GM12874 (cell line): ENCODE data around the gene OGFOD2.

Experiments
- TF ChIP-seq, protein P1 (sequence below): IDR thresholded peaks from 2 replicates; pipeline ENCODE4 v1.5.1; 2011; ENCODE audit warnings: low read depth, mild to moderate bottlenecking, control low read depth, low read length, moderate library complexity; ENCODE audit not compliant: insufficient read depth

The OGFOD2 gene

GRCh38 chr12:122965321-122965751 is 9.7 kb upstream of the OGFOD2 start:
- TF ChIP-seq, protein P1, sequence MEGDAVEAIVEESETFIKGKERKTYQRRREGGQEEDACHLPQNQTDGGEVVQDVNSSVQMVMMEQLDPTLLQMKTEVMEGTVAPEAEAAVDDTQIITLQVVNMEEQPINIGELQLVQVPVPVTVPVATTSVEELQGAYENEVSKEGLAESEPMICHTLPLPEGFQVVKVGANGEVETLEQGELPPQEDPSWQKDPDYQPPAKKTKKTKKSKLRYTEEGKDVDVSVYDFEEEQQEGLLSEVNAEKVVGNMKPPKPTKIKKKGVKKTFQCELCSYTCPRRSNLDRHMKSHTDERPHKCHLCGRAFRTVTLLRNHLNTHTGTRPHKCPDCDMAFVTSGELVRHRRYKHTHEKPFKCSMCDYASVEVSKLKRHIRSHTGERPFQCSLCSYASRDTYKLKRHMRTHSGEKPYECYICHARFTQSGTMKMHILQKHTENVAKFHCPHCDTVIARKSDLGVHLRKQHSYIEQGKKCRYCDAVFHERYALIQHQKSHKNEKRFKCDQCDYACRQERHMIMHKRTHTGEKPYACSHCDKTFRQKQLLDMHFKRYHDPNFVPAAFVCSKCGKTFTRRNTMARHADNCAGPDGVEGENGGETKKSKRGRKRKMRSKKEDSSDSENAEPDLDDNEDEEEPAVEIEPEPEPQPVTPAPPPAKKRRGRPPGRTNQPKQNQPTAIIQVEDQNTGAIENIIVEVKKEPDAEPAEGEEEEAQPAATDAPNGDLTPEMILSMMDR = no peak

DNA sequence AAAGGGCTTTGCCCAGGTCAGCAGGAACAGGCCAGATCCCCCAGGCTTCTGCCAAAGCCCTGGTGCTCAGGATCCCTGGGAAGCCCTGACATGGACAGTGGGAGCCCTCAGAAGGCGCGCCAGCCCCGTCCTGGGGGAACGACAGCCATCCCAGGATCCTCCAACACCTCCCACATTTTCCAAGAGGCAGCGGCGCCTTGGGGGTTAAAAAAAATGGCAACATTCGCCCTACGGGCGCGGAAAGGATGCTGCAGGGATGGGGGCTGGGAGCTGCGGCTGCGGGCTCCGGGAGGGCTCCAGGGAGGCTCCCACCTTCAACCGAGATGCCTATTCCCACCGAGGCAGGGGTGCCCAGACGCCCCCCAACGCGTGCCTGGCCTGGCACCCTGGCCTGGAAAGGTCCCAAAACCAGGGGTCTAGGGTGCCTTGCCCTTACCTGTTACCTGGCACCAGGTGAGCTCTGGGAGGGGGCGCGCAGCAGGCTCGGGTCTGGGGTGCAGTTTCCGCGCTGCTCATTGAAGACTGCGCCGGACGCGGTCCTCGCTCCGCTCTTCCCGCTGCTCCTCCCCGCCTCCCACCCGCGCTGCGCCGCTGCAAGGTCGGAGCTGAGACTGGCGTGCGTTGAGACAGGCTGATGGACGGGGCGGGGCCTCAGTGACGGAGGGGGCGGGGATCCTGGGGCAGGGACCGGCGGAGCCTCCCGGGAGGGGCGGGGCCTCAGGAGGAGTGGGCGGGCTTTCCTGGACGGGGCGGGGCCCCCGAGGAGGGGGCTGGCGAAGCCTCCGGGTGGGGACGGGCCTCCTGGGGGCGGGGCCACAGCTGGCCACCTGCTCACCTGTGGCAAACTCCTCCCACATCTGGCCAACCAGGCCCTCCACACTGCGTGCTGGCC is 8.9 kb upstream of the OGFOD2 start, which contains the start of gene ABCB9:
TSS of gene ABCB9 (minus strand) at position 613 of the 892 bp plus-strand sequence. CDS start 6,228 bp downstream, outside the sequence.
- TF ChIP-seq, protein P1 = no peak

GRCh38 chr12:122966743-122967550 is 8.1 kb upstream of the OGFOD2 start:
- TF ChIP-seq, protein P1 = no peak

GRCh38 chr12:122968104-122968503 is 6.9 kb upstream of the OGFOD2 start:
- TF ChIP-seq, protein P1 = no peak

GRCh38 chr12:122969676-122970075 is 5.4 kb upstream of the OGFOD2 start:
- TF ChIP-seq, protein P1 = no peak

- TF ChIP-seq, protein P1 = no peak
Measured at GRCh38 chr12:122974274-122974891, 661 bp upstream of the OGFOD2 start.
